HG02973 (cell line): Measurements from ENCODE around the gene PTPRJ.
A peak's percentile ranks its signal among the peaks of the same experiment; 100 is the strongest.
"Not testable (repeated sequence)": the region's sequence is repeated elsewhere in the genome, so short reads cannot be mapped to it uniquely, and the experiment has no call there.

ENCODE experiments used
- ATAC-seq: cut with Tn5 transposase; IDR thresholded peaks from one replicate; pipeline ENCODE4 v1.9.1; 2021; ENCODE audit warnings: moderate library complexity; ENCODE audit not compliant: unreplicated experiment

PTPRJ gene

DNA sequence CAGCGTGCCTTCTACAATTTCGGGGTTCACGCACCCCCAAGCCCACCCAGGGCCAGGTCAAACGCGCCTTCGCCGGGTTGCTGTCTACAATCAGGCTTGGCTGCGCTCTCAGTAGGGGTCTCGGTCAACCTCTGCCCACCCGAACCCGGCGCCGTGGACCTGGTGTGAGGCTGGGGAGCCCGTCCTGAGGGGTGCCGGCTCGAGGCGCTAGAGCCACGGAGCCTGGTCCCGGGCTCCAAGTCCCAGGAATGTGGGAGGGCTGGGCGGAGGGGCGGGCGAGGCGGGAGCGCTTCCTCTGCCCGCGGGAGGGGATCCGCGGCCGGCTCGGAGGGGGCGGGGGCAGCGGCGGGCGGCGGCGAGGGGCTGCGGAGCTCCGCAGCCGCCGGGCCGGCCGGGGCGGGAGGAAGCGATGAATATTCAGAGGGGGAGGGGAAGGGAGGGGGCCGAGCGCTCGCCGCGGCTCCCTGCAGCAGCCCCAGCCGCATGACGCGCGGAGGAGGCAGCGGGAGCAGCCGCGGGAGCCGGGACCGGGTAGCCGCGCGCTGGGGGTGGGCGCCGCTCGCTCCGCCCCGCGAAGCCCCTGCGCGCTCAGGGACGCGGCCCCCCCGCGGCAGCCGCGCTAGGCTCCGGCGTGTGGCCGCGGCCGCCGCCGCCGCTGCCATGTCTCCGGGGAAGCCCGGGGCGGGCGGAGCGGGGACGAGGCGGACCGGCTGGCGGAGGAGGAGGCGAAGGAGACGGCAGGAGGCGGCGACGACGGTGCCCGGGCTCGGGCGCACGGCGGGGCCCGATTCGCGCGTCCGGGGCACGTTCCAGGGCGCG, at the start of gene PTPRJ:
PTPRJ (plus strand) TSS at position 472 of the 819 bp plus-strand sequence. CDS start 354 bp downstream, outside the sequence.
- ATAC-seq: peak; percentile 34

DNA sequence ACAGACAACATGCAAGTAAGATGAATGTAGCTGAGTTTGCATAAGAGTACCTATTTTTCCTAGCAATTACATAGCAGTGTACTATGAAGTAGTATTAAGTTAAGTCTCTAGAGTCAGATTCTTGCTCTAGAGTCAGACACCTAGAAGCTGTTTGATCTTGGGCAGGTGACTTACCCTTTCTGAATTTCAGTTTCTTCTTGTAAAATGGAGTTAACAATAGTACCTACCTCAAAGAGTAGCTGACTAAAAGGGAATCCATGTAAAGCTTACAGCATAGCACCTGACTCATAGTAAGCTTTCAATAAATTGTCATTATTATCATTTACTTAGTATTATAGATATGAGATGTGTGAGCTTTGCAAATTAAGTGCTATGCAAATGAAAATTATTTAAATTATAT, 47.8 kb upstream of the PTPRJ start:
- no peak for ATAC-seq

DNA sequence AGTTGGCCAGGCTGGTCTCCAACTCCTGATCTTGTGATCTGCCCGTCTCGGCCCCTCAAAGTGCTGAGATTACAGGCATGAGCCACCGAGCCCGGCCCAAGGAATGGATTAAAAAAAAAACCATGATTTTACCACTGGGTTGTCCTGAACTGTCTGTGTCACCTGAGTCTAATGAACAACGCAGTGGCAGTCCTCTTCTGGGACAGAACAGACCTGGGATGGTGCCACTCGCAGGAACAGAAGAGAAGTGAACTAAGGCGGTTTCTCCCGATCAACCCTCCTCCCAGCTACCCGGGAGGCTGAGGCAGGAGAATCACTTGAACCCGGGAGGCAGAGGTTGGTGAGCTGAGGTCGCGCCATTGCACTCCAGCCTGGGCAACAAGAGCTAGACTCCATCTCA, 46.6 kb upstream of the PTPRJ start:
- not testable (repeated sequence) for ATAC-seq

- no peak for ATAC-seq
These were observed 41.4 kb upstream of the PTPRJ start for GRCh38 chr11:47938791-47939560.

DNA sequence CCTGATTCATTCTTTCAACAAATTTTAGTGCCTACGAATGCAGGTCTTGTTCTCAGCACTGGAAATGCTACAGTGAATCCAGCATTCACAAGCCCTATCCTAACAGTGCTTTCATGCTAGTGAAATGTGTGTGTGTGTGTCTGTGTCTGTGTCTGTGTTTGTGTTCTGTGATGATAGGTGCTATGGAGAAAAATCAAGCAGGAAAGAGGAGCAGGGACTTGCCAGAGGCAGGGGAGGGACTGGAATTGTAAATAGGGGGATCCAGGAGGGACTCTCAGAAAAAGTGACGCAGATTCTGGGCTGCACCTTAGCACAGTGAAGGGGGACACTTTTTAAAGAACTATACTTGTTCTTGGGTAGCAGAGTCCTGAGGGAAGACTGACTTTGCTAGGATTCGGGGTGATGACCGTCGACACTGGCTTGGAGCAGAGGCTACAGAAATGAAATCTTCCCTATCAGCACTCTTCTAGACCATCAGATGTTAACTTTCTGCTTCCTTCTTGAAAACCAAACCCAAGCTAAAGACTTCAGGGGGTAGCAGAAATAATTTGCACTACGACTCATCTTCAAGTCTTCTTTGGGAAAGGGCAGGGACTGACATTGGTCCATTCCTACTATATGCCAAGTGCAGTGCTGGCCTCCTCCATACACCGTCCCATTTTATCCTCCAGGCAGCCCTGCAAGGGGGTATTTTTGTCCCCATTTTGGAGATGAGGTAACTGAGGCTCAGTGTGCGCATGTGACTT, 39.3 kb upstream of the PTPRJ start:
- no peak for ATAC-seq

- no peak for ATAC-seq
These were observed 38.3 kb upstream of the PTPRJ start for GRCh38 chr11:47941907-47942558.

GRCh38 chr11:47943721-47944586, 36.4 kb upstream of the PTPRJ start:
- no peak for ATAC-seq

DNA sequence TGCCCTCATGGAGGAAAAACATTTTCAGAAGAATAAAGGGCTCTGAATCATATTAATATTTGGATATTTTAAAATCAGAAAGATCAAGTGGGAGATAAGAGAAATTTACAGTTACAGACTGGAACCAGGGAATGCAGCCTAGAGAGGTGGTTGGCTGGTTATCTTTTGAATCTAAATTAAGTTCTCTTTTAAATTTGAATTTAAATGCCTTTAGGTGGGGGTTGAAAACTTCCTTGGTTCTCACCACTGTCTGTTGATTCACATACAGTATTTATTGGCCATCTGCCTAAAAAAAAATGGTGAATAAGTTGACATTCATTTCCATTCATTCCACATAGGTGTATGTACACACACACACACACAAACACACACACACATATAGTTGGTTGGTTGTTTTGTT, 35.7 kb upstream of the PTPRJ start:
- ATAC-seq: no peak

GRCh38 chr11:47946682-47947559, 33.4 kb upstream of the PTPRJ start:
- ATAC-seq: no peak

DNA sequence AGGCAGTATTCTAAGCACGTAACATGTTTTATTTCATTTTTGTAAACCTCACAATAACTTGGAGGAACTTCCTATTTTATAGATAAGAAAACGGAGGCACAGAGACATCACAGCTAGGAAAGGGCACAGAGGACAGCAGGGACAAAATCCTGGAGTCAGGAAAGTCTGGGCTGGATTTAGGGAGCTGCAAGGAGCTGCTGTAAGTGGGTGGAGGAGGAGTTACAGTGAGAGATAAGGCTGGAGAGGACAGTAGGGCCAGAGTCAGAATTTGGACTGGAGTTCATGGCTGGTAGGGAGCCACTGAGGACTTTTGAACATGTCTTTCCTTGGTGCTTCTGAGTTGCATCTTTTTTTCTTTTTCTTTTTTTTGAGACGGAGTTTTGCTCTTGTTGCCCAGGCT, 32.2 kb upstream of the PTPRJ start:
- ATAC-seq: no peak

DNA sequence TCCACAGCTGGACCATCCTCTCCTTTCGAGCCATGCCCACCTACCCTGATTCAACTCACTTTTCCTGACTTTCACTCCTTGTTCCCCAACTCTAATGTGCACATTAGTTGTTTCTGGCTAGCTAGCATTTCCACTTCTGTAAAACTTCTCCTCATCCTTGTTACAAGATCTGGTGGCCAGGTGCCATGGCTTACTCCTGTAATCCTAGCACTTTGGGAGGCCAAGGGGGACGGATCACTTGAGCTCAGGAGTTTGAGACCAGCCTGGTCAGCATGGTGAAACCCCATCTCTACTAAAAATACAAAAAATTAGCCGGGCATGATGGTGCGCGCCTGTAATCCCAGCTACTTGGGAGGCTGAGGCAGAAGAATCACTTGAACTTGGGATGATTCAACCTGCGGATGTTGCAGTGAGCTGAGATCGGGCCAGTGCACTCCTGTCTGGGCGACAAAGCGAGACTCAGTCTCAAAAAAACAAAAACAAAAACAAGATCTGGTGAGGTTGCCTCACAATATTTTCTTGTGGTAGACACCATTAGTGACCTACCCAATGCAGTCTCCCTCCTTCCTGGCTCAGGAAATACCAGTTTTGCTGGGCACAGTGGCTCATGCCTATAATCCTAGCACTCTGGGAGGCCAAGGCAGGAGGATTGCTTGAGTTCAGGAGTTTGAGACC, 31.2 kb upstream of the PTPRJ start:
- not testable (repeated sequence) for ATAC-seq

- peak; percentile 66 for ATAC-seq
These were observed 30.0 kb upstream of the PTPRJ start for GRCh38 chr11:47950396-47950795.

GRCh38 chr11:47951504-47951903, 28.9 kb upstream of the PTPRJ start:
- not testable (repeated sequence) for ATAC-seq

GRCh38 chr11:47955061-47955755, 25.2 kb upstream of the PTPRJ start:
- ATAC-seq: no peak

- ATAC-seq: no peak
These were observed 20.3 kb upstream of the PTPRJ start for GRCh38 chr11:47960015-47960414.

DNA sequence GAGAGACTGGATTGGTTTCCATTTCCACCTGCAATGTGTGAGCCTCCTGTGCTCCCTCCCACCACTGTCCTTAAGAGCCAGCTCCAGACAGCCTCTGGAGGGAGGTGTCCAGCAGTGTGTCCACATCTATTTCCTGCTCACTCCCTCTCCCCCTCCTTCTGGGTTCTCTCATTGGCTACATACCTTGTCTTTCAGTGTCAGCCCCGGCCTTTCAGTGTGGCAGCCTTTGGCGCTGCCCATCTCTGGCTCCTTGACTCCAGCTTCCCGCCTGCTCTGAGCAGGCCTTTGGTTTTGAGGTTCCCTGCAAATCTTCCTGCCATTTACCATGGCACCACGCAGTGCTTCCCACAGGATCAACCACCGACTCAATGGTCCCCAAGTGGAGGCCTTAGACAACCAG, 19.0 kb upstream of the PTPRJ start:
- no peak for ATAC-seq

- ATAC-seq: no peak
These were observed 15.8 kb upstream of the PTPRJ start for GRCh38 chr11:47964546-47964945.
